Stomach smooth muscle (tissue), 2 donors: ENCODE results near the gene NAALADL1.

Experiments
- H3K27ac ChIP-seq: one replicate; pipeline ENCODE4 v1.7.0; 2013; ENCODE audit warnings: mild to moderate bottlenecking, low read length, inconsistent platforms
- H3K27me3 ChIP-seq, 2 donors: one replicate each; pipeline ENCODE4 v1.7.0; 2013; ENCODE audit warnings: low read length in 2 of 2; ENCODE audit not compliant: insufficient read depth in 2 of 2, control insufficient read depth in 1 of 2
- H3K36me3 ChIP-seq, 2 donors: one replicate each; pipeline ENCODE4 v1.7.0; 2013; ENCODE audit warnings: low read length in 2 of 2; ENCODE audit not compliant: control insufficient read depth in 2 of 2, insufficient read depth in 2 of 2
- H3K4me1 ChIP-seq: one replicate; pipeline ENCODE4 v1.7.0; 2013; ENCODE audit warnings: low read length; ENCODE audit not compliant: control insufficient read depth, insufficient read depth
- H3K4me3 ChIP-seq, 2 donors: one replicate each; pipeline ENCODE4 v1.7.0; 2013; ENCODE audit warnings: low read length in 2 of 2
- H3K9ac ChIP-seq, 2 donors: one replicate each; pipeline ENCODE4 v1.7.0; 2013; ENCODE audit warnings: low read length in 2 of 2, mild to moderate bottlenecking in 1 of 2
- H3K9me3 ChIP-seq, 2 donors: one replicate each; pipeline ENCODE4 v1.7.0; 2013; ENCODE audit warnings: low read length in 2 of 2; ENCODE audit not compliant: control insufficient read depth in 2 of 2
- donor health status: healthy.
- donor health status: Pancreatic carcinoma.

Gene NAALADL1

DNA sequence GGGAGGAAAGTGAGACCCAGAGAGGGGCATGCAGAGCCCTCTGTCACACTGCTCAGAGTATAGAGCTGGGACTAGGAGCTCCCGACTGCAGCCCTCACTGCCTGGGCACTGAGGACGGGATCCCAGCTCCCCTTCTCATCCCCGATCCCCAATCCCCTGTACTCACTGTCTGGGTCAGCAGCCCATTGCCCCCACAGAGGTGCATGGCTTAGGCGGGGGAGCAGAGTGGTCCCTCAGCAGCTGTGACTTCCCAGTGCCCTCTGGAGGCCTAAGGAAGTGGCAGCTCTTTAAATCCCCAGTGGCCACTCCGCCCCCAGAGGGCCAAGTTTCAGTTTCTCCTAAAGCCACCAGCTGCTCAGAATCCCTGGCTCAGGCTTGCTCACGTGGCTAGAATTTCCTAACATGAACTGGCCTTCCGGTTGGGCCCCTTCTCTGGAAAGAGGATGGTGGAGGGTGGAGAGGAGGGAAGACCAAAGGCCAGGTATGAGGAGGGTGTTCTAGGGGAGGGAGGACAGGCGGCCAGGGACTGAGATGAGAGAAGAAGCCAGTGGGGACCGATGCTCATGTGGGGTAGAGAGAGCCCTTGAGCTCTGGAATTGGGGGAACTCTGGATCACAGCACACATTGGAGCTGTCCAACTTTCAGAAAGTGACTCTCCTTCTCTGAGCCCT lies 61.5 kb downstream of the NAALADL1 start, which contains the start of gene BATF2:
TSS of gene BATF2 (minus strand) at position 262 of the 671 bp plus-strand sequence. CDS start at position 205, 57 bp downstream.
- H3K4me1 ChIP-seq: peaks cover 13% of the 10 kb centered on the region
- no peaks in the 10 kb centered on the region for H3K9me3 ChIP-seq
- H3K27ac ChIP-seq: peak within 1 kb of the TSS; percentile 46
- no peaks in the 10 kb centered on the region for H3K36me3 ChIP-seq
- peak within 1 kb of the TSS; percentile 79 to 81 for H3K4me3 ChIP-seq
- H3K27me3 ChIP-seq: no peaks in the 10 kb centered on the region
- peak within 1 kb of the TSS; percentile 81 to 87 for H3K9ac ChIP-seq

GRCh38 chr11:64996327-64996709 lies 62.0 kb downstream of the NAALADL1 start:
- Histone ChIP-seq H3K4me3 (peak overlapping the region; percentile 79 to 81), H3K9ac (peak overlapping the region; percentile 81 to 87)

More at GRCh38 chr11:64996327-64996709, 62.0 kb downstream of the NAALADL1 start:
- Histone ChIP-seq H3K9me3 (no peaks in the 10 kb centered on the region), H3K4me1 (peaks cover 13% of the 10 kb centered on the region), H3K27me3 (no peaks in the 10 kb centered on the region), H3K27ac (peak overlapping the region; percentile 46), H3K36me3 (no peaks in the 10 kb centered on the region)
